ENCODE results near the gene RPS14. TPM values are rescaled to one million over a fixed set of nuclear protein-coding genes. Genes with fewer than 3 reads are reported as not detected.
"Not testable (repeated sequence)": the region's sequence is repeated elsewhere in the genome, so short reads cannot be mapped to it uniquely, and the experiment has no call there.

The RPS14 gene
- total and polyA plus RNA-seq, 12 donors: 984 to 4,233 (median 1,252) TPM

DNA sequence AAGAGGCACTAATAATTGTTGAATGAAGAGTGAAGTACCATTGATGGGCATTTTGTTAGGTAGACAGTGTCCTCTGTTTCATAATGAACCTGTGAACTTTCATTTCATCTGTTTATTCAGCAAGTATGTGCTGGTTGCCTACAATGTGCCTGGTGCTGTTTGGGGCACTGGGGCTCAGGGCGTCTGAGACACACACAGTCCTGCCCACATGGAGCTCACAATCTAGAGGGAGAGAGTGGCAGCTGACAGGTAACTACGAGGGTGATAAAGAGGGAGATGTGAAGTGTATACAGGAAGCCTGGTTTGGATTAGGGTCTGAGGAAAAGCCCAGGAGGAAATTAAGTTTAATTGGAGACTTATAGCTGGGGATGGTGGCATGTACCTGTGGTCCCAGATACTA is 29.9 kb upstream of the RPS14 start:
- DNase-seq (no peak), ATAC-seq (no peak)
- no peak overlapping the region for H3K4me3 ChIP-seq
- no peaks in the 10 kb centered on the region for H3K9me3 ChIP-seq
- H3K36me3 ChIP-seq: no peaks in the 10 kb centered on the region
- H3K27ac ChIP-seq: no peak overlapping the region
- no peak for TF ChIP-seq CTCF (IDR thresholded peaks at IDR 0.05)
- 70 to 80% methylated on average over 2 of the region's 2 CpGs for WGBS, 2 donors
- peaks cover 0 to 22% (median 0%) of the 10 kb centered on the region in 9 donors for H3K4me1 ChIP-seq
- intact Hi-C loops (cut with DNase I): no loop called here
- H3K27me3 ChIP-seq: no peaks in the 10 kb centered on the region

- H3K9me3 ChIP-seq; intact Hi-C loops (cut with DNase I); H3K27me3 ChIP-seq; H3K27ac ChIP-seq; ATAC-seq; H3K36me3 ChIP-seq; DNase-seq; H3K4me3 ChIP-seq: not testable (repeated sequence)
- 89 to 90% methylated on average over 6 of the region's 6 CpGs for WGBS, 2 donors
- peaks cover 0 to 28% (median 0%) of the 10 kb centered on the region in 9 donors for H3K4me1 ChIP-seq
These were observed 27.0 kb upstream of the RPS14 start for GRCh38 chr5:150476568-150476967.

DNA sequence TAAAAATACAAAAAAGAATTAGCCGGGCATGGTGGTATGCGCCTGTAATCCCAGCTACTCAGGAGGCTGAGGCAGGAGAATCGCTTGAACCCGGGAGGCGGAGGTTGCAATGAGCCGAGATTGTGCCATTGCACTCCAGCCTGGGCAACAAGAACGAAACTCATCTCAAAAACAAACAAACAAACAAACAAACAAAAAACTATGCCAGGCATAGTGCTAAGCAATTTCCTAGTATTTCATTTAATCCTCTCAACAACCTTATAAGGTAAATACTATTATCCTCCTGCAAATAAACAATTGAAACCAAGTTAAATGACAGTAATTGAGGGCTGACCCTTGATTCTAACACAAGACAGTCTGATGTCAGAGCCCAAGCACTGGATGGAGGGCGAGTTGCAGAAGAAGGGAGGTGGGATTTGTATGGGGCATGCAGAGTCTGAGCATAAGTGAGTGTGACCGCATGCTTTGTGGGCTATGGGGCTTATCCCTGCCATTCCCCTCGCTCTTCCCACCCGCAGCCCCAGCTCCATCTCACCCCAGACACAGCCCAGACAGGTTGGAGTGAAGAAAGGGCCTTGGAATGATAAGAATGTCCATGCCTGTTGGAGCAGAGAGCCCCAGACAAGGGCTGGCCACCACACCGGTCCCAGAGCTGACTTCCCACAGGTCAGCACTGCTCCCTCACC is 24.3 kb upstream of the RPS14 start:
- WGBS, 2 donors: 86 to 89% methylated on average over 12 of the region's 12 CpGs
- TF ChIP-seq CTCF (IDR thresholded peaks at IDR 0.05): no peak
- H3K4me1 ChIP-seq: peaks cover 0 to 26% (median 0%) of the 10 kb centered on the region in 9 donors

DNA sequence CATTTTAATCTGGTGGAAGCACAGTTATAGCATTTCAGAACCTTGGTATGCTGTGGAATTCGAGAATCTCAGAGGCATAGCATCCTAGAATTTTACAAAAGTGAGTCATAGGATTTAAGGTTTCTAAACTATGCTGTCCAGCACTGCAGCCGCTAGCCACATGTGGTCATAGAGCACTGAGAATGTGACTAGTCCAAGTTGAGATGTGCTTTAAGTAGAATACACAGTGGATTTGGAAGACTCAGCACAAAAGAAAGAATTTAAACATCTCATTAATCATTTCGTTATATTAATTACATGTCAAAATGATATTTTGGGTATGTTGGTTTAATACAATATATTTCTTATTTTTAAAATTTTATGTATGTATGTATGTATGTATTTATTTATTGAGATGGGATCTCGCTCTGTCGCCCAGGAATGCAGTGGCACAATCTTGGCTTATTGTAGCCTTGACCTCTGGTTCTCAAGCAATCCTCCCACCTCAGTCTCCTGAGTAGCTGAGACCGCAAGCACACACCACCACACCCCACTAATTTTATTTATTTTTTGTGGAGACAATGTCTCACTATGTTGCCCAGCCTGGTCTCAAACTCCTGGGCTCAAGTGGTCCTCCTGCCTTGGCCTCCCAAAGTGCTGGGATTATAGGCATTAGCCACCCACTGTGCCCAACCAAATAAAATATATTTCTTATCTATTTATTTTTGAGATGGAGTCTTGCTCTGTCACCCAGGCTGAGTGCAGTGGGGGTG is 20.4 kb upstream of the RPS14 start:
- DNase-seq: no peak
- no peaks in the 10 kb centered on the region for H3K27me3 ChIP-seq
- H3K36me3 ChIP-seq: no peaks in the 10 kb centered on the region
- 81 to 86% methylated on average over 6 of the region's 6 CpGs for WGBS, 2 donors
- ATAC-seq: no peak
- TF ChIP-seq CTCF (IDR thresholded peaks at IDR 0.05): no peak
- no peak overlapping the region for H3K4me3 ChIP-seq
- H3K4me1 ChIP-seq: peaks cover 0 to 27% (median 13%) of the 10 kb centered on the region in 9 donors
- H3K9me3 ChIP-seq: no peaks in the 10 kb centered on the region
- H3K27ac ChIP-seq: no peak overlapping the region
- intact Hi-C loops (cut with DNase I): loop anchor here in 4 of 10 donors (5.0 to 10.0 kb wide), 3 partner anchors 32 to 225 kb away; no protein-coding TSS in a partner anchor

More for the DNA sequence above, 24.3 kb upstream of the RPS14 start:
- no peaks in the 10 kb centered on the region for H3K27me3 ChIP-seq
- H3K27ac ChIP-seq: no peak overlapping the region
- no peak for ATAC-seq
- H3K36me3 ChIP-seq: no peaks in the 10 kb centered on the region
- intact Hi-C loops (cut with DNase I): no loop called here
- DNase-seq: no peak
- no peaks in the 10 kb centered on the region for H3K9me3 ChIP-seq
- H3K4me3 ChIP-seq: no peak overlapping the region
